HG03460 (cell line): Measurements from ENCODE around the gene ASCL4.
A peak's percentile ranks its signal among the peaks of the same experiment; 100 is the strongest.
"Not testable (repeated sequence)": the region's sequence is repeated elsewhere in the genome, so short reads cannot be mapped to it uniquely, and the experiment has no call there.

Experiments
- ATAC-seq: cut with Tn5 transposase; IDR thresholded peaks from one replicate; pipeline ENCODE4 v1.9.1; 2021; ENCODE audit not compliant: unreplicated experiment

ASCL4 gene, protein sequence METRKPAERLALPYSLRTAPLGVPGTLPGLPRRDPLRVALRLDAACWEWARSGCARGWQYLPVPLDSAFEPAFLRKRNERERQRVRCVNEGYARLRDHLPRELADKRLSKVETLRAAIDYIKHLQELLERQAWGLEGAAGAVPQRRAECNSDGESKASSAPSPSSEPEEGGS

DNA sequence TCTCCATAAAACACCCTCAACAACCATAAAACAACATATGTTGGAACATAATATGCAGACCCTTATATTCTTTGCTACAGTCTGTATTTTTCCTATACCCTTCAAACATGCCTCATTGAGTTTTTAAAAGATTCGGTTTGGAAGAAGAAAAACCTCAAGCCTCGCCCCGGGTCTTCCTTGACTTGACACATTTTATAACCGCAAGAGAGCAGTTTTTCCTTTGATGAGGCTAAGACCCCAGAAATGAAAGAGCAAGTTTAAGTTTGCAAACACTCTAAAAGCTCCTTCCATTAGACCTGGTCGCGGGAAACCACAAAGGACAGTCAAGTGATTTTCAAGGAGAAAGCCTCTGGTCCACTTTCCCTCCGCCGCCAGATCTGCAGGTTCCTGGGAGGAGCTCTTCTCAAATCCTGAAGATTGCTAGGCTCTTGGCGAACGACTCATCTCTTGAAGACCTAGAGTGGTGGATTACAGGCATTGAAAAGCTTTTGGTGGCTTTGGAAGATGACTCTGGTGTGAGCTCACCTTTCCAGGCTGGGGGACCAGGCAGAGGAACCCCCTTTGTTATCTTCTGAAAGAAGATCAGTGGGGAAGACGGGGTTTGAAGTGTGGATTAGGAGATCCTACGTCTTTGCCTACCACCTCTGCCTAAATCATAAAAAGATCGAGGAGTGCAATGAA lies at the start of gene ASCL4:
Gene ASCL4 (plus strand): TSS at position 356 of the 681 bp plus-strand sequence. CDS start 515 bp downstream, outside the sequence.
- ATAC-seq = no peak

DNA sequence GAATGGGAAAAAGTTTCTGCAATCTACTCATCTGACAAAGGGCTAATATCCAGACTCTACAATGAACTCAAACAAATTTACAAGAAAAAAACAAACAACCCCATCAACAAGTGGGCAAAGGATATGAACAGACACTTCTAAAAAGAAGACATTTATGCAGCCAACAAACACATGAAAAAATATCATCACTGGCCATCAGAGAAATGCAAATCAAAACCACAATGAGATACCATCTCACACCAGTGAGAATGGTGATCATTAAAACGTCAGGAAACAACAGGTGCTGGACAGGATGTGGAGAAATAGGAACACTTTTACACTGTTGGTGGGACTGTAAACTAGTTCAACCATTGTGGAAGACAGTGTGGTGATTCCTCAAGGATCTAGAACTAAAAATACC lies 47.2 kb upstream of the ASCL4 start:
- not testable (repeated sequence) for ATAC-seq

DNA sequence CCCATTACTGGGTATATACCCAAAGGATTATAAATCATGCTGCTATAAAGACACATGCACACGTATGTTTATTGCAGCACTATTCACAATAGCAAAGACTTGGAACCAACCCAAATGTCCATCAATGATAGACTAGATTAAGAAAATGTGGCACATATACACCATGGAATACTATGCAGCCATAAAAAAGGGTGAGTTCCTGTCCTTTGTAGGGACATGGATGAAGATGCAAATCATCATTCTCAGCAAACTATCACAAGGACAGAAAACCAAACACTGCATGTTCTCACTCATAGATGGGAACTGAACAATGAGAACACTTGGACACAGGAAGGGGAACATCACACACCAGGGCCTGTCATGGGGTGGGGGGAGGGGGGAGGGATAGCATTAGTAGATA lies 46.8 kb upstream of the ASCL4 start:
- not testable (repeated sequence) for ATAC-seq

DNA sequence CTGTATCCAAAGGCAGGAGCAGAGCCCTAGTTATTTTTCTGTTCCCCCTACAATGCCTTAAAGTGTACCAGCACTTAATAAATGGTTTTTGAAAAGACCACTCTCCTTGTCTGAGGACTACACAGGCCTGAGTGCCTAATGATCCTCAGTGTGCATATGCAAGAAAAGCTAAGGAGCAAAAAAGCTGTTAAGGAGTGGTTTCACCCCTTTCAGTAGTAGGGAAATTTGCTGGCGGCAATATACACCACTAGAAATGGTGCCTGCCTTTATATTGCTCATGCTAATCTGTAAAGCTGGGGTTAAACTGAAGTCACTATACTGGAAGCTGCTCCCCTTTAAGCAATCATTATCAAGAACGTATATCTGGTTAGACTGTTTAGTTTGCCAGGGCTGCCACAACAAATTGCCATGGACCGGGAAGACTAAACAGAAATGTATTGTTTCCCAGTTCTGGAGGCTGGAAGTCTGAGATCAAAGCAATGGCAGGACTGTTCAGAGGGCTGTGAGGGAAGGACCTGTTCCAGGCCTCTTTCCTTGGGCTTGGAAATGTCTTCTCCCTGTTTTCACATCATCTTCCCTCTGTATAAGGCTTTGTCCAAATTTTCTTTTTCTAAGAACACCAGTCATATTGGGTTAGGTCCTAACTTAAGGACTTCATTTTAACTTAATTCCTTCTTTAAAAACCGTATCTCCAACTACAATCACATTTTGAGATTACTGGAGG lies 43.7 kb upstream of the ASCL4 start:
- ATAC-seq = no peak

DNA sequence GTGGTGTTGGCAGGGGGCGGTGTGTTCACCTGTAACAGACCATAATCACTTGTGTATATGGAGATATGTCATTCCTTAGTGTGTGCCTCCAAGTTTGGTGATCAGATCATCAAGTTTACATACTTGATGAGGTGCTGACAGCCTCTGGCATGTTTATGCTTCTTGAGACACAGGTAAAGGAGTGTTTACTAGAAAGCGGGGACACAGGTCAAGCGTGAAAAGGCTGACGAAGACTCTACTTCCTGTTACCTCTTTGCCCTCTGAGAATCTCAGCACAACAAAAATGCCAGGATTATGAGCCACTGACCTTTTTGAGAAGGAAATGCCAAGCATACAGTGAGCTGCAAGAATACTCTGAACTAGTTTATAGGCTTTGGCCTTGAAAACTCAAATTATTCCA lies 43.1 kb upstream of the ASCL4 start:
- ATAC-seq = no peak

DNA sequence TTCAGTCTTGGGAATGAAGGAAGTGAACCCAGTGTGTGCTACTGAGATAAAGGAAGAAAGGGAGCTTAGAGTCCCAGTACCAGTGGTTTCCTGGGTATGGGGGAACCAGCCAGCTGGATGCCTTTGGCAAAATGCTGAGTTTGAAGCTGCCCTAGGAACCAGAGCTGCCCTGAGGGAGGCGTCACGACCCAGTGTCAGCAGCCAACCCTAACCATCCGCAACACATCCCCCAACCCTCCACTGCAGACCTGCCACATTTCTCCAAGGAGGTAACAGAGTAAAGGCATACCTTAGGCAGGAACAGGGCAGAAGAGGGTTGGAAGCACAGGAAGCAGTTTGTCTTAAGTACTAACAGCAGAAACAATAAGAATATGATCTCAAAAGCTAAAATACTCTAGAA lies 42.1 kb upstream of the ASCL4 start:
- ATAC-seq = no peak

DNA sequence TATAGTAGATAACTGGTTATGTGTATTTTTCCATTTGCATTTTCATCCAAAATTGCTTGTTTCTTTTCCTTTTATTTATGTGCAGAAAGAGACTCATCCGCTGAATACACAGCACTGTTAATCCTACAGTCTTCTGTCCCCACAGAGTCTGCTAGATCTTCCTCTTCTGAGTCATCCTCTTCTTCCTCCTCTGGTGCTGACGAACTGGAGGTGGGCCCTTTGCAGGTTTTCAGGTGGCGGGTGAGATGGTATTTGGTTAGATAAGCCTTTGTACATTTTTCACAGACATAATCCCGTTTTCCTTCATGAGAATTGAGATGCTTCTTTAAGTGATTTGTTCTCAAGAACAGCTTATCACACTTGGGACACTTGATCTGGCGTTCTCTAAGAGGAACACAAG lies 40.4 kb upstream of the ASCL4 start:
- ATAC-seq = no peak

DNA sequence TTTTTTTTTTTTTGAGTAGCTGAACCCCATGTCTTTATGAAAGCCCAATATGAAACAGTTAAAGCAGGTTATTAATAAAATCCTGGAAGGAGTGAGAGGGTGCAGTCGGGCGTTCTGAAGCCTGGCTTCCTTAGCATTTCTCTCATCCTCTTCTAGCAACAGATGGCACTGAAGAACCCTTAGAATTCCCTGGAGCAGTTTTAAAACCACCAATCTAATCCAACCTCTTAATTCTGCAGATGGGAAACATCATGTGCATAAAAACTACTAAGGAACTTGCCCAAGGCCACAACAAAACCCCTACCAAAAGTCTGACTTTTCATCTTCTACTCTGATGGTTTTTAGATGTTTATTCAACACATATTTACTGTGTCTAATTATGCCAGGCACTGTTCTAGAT lies 38.7 kb upstream of the ASCL4 start:
- no peak for ATAC-seq

DNA sequence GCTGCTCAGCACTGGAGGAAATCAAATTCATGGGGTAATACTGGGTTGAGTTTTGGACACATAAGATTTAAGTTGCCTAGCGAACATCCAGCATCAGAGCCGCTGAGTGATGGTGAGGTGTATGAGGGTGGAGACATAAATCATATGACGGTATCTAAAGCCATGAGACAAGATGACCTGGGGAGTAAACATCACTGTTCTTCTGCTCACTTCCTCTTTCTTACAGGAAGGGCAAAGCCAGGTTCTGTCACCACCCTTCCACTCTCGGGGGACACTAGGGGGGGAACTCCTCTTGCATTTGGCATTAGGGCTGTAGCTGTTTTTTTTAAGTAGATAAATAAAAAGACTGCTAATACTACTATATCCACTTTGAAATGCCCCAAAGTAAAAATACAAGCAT lies 37.6 kb upstream of the ASCL4 start:
- peak; percentile 94 for ATAC-seq

DNA sequence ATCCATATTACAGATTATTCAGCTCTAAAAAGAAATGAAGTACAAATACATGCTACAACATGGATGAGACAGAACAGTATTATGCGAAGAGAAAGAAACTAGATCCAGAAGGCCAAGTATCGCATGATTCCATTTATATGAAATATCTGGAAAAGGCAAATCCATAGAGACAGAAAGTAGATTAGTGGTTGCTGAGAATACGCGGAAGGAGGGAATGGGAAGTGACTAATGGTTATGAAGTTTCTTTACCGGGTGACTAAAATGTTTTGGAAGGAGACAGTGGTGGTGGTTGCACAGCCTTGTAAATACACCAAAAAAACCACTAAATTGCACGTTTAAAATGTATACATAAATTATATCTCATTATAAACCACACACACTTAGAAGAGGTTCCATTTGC lies 26.0 kb upstream of the ASCL4 start:
- no peak for ATAC-seq

DNA sequence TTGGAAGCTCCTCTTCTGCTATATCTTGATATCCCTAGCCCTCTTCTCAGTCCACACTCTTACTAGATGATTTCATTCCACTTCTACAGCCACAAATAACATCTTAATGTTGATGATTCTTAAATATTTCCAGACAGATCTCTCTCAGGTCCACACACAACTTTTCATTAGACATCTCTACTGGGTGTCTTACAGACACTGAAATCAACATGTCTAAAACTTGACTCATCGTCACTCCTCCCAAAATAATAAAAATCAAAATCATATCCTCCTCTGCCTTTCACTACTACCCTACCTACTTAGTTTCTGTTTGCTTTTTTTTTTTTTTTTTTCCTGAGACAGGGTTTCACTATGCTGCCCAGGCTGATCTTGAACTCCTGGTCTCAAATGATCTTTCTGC lies 25.4 kb upstream of the ASCL4 start:
- no peak for ATAC-seq

DNA sequence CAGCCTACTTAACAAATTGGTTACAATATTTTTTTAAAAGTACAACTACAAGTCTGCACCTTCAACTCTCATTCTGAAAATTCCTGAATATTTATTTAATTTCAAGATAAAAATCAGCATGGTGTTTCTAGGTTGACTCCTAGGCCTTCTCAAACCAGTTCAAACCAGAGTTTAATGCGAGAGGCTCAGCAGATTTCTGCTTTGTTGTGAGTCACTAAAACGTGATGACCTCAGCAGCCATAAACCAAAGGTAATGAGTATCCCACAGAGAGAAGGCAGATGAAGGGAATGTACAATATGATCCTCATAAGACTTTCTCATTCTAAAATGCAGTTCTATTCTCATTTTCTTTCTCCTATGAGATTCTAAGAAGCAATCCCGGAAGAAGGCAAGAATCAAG lies 15.1 kb upstream of the ASCL4 start:
- ATAC-seq = no peak

DNA sequence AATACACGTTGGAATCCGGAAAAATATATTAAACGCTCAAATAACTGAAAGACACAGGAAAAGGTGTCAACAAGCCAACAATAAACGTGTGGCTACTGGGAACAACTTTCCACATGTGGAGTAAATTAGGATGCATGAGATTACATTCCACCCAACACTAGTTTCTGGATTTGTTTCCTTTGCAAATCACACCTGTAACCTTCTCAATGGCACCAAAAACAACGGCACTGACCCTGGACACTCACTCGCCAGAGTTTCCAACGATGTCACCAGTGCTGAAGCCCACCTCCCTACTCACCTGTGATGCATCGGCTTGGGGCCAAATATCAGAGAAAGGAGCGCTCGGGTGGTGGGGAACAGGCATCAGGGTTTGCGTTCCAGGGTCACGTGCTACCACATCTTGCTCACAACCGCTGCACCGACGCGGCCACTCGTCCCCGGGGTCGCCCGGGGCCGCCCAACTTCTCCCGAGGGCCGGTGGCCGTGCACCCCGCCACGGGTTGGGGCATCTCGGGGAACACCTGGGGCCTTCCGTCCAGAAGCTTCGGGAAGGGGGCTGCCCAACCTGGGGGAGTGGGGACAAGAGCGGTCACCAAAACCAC lies 14.2 kb upstream of the ASCL4 start:
- ATAC-seq = peak; percentile 26

DNA sequence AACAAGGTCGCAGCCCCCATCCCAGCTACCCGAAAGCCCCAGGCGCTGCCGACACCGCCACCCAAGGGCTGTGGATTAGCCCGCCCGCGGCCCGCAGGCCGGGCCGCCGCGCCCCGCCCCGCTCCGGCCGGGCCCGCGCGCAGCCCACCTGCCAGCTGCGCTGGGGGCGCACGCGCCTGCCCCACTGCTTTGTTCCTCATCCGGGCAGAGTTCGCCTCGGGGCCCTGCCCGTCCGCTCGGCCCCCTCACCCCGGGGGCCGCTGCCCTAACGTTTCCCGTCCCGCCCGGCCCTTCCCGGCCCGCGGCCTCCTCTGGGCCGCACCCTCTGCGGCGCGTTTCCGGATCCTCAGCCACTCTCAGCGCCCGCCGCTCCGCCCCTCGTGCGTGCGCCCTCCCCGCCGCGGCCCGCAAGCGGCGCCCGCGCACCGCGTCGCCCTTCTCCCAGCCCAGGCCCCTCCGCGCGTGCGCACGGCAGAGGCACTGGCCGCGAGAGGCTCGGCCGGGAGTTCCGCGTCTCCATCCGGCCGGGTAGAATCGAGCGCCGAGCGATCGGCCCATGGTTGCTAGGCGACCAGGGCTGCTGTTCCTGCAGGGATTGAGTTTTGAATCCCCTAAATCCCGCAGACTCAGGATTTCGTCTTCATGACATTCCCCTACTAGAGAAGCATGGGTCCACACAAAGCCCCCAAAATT lies 13.5 kb upstream of the ASCL4 start, which contains the start of gene PRDM4:
Gene PRDM4 (minus strand): TSS at position 329 of the 693 bp plus-strand sequence. CDS start 622 bp downstream, outside the sequence.
- peak; percentile 95 for ATAC-seq

DNA sequence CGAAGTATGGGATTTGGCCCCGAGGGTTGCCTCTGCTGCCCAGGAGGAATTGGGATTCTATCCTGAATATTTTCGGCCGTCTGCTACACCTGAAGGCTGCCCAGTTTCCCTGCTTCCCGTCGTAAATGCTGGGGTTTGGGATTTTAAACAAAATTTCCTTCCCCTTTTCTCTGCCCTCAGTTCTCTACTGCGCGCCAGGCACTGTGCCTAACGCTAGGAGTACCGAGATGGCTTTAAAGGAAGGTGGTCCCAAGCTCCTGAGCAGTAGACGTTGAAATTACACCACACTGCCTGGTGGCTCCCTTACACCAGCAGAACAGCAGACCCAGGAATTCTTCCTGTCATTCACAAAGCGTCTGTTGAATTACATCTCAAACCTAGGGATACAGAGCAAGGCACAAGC lies 13.0 kb upstream of the ASCL4 start:
- no peak for ATAC-seq

DNA sequence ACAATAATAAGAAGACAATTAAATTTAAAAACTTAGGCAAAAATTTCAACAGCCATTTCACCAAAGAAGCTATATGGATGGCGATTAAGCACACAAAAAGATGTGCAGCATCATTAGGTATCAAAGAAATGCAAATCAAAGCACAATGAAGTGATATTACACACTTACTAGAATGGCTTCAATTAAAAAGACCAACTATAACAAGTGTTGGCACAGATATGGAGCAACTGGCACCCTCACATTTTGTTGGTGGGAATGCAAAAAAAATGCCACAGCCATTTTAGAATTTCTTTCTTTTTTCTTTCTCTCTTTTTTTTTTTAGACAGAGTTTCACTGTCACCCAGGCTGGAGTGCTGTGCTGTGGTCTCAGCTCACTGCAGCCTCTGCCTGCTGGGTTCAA lies 11.6 kb upstream of the ASCL4 start:
- ATAC-seq = no peak

DNA sequence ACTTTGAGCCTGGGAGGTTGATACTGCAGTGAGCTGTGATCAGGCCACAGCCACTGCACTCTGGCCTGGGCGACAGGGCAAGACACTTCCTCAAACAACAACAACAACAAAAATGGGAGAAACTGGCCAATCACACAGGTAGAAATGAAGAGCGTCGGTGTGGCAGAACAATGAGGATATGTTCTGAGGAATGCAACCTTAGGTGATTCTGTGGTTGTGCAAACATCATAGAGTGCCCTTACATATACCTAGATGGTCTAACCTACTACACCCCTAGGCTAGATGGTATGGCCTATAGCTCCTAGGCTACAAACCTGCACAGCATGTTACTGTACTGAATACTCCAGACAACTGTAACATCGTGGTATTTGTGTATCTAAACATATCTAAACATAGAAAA lies 9.9 kb upstream of the ASCL4 start:
- no peak for ATAC-seq

DNA sequence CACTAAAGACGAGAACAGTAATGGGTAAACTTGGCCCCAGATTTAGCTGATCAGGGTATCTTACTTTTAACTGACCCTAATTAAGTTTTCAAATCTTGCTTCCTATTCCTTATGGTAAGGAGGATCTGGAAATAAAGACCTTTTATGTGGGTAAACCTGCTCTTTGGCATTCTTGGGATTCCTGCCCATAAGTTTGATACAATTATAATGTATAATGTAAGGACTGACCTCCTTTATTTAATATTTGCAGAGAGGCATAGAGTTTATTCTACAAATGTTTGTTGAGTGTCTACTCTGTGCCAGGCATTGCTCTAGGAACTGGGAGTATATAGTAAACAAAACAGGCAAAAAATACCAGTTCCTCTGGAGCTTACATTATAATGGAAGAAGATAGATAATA lies 9.2 kb upstream of the ASCL4 start:
- no peak for ATAC-seq

DNA sequence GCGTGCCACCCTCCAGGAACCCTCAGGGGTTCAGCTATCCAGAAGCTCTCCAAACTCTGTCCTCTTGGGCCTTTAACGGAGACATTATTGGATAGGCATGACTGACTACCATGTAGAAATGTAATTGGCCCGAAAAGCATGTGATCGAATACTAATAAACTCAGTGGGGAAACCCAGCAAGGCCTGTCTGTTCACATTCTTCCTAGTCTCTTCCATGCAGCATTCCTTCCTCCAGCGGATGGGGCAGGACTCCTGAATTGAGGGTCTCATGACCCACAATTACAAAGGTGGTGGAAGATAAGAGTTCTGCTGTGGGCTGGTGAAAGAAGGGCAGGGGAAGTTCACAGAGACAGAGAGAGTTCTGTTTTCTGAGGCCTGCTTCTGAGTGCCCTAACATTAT lies 7.0 kb upstream of the ASCL4 start:
- ATAC-seq = no peak

DNA sequence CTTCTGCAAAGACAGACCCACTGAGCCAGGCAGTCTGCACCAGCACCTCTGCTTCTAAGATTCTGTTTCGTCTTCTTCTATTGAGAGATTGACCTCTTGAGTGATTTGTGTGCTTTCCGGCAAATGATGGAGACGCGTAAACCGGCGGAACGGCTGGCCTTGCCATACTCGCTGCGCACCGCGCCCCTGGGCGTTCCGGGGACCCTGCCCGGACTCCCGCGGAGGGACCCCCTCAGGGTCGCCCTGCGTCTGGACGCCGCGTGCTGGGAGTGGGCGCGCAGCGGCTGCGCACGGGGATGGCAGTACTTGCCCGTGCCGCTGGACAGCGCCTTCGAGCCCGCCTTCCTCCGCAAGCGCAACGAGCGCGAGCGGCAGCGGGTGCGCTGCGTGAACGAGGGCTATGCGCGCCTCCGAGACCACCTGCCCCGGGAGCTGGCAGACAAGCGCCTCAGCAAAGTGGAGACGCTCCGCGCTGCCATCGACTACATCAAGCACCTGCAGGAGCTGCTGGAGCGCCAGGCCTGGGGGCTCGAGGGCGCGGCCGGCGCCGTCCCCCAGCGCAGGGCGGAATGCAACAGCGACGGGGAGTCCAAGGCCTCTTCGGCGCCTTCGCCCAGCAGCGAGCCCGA lies 703 bp downstream of the ASCL4 start:
- ATAC-seq = no peak

DNA sequence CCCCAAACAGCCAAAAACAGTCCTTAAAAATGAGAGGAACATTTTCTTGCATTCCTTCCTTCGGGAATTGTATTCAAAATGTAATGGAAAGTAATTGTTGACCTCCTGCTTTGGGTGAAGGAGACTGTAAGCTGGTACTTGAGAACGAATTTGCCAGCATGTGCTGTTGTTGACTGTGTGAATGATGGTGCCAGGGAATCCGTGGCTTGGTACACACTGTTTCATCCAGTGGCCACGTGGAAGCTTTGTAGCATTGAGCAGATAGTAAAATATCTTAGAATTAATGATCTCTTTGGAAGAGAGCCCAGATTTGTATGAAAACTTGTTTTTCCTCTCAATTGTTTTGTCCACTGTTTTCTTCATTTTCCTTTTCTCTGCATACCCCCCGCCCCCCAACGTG lies 1.7 kb downstream of the ASCL4 start:
- no peak for ATAC-seq
